NK-92 (cell line): ENCODE measurements around the gene ATL3.
"Not testable (repeated sequence)": the region's sequence is repeated elsewhere in the genome, so short reads cannot be mapped to it uniquely, and the experiment has no call there.

ENCODE experiments used
- DNase-seq: peaks from one replicate; lab custom pipeline; 2025; ENCODE audit not compliant: unreplicated experiment; lab: John Stamatoyannopoulos, UW

The ATL3 gene, protein sequence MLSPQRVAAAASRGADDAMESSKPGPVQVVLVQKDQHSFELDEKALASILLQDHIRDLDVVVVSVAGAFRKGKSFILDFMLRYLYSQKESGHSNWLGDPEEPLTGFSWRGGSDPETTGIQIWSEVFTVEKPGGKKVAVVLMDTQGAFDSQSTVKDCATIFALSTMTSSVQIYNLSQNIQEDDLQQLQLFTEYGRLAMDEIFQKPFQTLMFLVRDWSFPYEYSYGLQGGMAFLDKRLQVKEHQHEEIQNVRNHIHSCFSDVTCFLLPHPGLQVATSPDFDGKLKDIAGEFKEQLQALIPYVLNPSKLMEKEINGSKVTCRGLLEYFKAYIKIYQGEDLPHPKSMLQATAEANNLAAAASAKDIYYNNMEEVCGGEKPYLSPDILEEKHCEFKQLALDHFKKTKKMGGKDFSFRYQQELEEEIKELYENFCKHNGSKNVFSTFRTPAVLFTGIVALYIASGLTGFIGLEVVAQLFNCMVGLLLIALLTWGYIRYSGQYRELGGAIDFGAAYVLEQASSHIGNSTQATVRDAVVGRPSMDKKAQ

GRCh38 chr11:63671322-63672155, at the start of gene ATL3:
TSS of gene ATL3 (minus strand) at chr11:63671376. CDS start at chr11:63671335, 41 bp downstream.
- DNase-seq: peak; percentile 57

- no peak for DNase-seq
Measured at GRCh38 chr11:63720611-63721010, 49.4 kb upstream of the ATL3 start.

DNA sequence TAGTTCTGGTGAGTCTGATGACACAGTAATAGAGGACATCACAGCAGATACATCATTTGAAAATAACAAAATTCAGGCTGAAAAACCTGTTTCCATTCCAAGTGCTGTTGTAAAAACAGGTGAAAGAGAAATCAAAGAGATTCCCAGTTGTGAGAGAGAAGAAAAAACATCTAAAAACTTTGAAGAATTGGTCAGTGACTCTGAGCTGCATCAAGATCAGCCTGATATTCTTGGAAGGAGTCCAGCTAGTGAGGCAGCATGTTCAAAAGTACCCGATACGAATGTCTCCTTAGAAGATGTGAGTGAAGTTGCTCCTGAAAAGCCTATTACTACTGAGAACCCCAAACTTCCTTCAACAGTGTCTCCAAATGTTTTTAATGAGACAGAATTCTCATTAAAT, 48.8 kb upstream of the ATL3 start:
- no peak for DNase-seq

DNA sequence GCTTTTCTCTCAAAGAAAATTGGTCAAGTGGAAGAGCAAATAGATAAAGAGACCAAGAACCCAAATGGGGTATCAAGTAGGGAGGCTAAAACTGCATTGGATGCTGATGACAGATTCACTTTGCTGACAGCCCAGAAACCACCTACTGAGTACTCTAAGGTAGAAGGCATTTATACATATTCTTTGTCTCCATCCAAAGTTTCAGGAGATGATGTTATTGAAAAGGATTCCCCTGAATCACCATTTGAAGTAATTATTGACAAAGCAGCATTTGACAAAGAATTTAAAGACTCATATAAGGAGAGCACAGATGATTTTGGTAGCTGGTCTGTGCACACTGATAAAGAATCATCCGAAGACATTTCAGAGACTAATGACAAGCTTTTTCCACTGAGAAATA, 47.8 kb upstream of the ATL3 start:
- DNase-seq: no peak

- DNase-seq: no peak
Measured at GRCh38 chr11:63716046-63716445, 44.9 kb upstream of the ATL3 start.

DNA sequence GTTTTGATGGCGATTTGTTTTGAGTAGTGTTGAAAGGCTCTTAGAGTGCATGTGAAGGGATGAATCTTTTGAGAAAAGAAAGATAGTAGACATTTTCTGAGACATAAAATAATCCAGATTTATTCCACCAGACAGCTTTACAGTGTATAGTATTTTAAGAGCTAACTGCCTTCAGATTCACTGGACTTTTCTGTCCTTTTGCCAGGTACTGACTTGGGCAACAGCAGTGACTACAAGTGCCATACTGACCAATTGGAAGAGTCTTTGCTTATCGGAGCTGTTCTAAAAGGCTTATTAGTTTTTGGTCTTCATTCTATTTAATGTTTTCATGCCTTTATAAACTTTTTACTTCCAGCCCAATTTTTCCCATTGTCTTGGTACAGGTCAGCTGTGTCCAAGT, 42.6 kb upstream of the ATL3 start:
- no peak for DNase-seq

- no peak for DNase-seq
Measured at GRCh38 chr11:63711838-63712237, 40.7 kb upstream of the ATL3 start.

- no peak for DNase-seq
Measured at GRCh38 chr11:63710476-63711217, 39.5 kb upstream of the ATL3 start.

DNA sequence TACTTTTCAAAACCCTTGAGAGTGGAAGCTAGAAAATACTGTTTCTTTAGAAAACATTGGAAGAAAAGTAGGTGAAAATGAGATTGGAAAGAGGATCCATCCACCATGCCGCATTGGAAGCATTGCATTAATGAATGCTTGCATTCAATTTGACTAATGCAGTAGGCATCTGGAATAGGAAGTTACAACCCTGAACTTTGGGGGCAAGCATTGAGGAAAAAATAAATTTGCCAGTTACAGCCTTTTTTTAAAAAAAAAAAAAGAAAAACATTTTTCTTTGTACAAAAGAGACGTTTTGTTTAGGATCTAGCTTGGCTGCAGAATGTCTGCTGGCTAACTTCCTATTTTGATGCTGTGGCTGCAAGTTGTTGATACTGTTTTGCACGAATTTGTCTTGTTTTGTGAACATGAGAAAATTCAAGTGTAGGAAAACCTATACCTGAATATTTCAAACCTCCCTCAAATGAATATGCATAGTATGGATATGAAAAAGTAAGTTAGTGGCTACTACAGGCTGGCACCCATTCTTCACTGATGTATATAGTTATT, 38.2 kb upstream of the ATL3 start:
- DNase-seq: no peak

DNA sequence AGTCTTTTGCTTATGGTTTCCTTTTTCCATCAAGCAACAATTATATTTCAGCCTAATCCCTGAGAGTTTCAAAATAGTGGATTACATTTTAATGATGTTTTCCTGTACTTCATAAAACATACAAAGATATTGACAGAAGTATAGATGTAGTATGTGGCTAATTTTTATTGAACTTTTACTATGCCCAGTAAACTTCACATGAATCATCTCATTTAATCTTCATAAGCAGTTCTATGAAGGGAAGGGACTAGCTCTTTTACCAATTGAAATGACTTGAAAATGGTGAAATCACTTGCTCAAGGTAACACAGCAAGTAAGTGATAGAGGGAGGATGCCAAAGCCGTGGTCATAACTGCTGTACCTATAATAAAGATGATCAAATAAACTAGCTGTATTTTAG, 37.6 kb upstream of the ATL3 start:
- no peak for DNase-seq

GRCh38 chr11:63705526-63705925, 34.4 kb upstream of the ATL3 start:
- no peak for DNase-seq

DNA sequence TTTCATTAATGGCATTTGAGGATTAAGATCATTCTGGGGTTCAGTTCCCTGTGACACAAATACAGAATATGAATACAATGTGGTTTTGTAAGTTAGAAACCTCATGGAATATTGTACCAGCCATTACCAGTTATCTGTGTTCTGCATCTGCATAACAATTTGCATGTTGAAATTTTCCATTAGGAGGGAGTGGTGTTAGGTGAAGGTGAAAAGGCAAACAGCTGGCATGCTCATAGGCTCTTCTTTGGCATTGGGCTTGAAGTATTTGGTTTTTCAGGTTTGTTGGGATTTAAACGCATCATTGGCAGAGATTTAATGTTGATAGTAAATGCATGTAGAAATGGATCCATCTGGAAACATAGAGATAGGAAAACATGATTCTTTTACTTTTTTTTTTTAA, 28.7 kb upstream of the ATL3 start:
- DNase-seq: no peak

- DNase-seq: no peak
Measured at GRCh38 chr11:63698976-63699733, 28.0 kb upstream of the ATL3 start.

DNA sequence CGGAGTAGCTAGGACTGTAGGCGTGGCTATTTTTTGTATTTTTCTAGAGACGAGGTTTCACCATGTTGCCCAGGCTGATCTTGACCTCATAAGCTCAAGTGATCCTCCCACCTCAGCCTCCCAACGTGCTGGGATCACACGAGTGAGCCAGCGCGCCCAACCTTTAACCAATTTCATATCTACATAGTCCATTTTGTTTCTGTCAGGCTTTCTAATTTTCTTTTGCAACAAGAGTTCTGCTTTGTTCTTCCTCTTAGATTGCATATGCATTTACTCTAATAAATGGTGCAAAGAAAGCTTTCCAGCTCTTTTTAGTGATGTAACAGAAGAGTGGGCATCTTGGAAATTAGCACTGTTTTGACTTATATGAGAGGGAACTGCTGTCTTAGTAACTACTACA, 23.4 kb upstream of the ATL3 start:
- DNase-seq: no peak

DNA sequence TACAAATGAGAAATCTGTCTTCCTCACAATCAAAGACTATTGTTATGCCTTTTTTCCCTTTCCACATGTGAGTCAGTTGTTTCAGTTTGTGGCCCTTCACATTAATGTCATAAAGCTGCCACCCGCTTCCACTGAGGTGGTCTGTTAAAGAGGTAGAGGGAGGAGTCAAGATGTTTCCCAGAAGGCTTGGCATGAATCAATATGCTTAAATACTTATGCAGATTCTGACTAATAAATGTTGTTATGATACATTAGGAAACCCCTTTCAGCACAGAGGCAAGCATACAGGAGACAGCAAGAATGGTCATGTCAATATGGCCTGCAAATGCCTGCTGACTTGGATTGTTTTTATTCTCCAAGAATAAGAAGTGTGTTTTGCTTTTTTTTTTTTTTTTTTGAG, 16.7 kb upstream of the ATL3 start:
- DNase-seq: no peak

- no peak for DNase-seq
Measured at GRCh38 chr11:63686926-63687325, 15.8 kb upstream of the ATL3 start.

DNA sequence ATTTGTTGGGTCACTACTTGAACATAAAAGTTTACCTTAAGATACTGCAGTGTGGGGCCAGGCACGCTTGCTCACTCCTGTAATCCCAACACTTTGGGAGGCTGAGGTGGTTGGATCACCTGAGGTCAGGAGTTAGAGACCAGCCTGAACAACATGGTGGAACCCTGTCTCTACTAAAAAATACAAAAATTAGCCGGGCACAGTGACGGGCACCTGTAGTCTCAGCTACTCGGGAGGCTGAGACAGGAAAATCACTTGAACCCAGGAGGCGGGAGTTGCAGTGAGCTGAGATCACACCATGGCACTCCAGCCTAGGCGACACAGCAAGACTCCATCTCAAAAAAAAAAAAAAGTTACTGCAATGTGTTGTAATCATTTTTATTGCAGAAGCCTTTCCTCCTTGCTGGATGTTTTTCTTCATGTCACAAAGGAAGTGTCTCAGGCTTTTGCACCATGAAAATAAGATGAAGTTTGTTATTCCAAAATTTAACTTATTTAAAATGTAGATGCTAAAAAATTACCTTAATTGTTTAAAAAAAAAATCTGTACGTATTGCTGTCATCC, 14.1 kb upstream of the ATL3 start:
- DNase-seq: not testable (repeated sequence)

DNA sequence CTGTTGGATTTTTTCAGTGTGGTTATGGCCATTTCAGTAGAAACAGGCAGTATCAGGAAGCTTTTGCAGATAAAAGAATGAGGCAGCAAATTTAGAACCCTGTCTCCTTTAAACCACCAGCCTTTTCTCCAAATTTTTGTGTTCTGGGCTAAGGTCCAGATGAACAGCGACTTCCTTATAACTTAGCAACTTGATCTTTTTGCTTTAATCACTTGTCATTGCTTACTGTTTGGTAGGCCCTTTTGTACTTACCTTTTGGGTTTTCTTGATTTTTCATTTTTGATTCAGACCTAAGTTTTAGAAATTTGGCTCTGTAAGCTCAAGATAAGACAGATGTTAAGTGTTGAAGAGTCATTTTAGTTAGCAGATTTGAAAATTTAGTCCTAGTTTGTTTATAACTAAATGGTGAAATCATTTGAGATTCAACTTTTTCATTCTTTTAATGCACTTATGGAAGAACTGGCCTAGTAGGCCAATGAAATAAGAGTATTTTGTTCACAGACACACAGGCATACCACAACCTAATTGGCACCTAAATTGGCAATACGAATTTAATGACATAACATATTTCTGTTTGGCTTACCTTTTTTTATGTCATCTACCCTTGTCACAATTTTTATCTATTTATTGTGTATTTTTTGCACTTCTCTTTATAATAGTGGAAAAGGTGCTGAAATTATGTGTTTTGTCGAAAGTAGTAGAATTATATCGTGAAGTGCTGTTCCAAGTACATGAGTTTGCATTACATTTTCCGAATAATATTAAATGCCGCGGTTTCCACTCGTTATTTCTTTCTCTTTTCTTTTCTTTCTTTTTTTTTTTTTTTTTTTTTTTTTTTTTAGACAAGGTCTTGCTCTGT, 12.2 kb upstream of the ATL3 start:
- no peak for DNase-seq
